ENCODE data around the gene SHC1.

SHC1 gene

DNA sequence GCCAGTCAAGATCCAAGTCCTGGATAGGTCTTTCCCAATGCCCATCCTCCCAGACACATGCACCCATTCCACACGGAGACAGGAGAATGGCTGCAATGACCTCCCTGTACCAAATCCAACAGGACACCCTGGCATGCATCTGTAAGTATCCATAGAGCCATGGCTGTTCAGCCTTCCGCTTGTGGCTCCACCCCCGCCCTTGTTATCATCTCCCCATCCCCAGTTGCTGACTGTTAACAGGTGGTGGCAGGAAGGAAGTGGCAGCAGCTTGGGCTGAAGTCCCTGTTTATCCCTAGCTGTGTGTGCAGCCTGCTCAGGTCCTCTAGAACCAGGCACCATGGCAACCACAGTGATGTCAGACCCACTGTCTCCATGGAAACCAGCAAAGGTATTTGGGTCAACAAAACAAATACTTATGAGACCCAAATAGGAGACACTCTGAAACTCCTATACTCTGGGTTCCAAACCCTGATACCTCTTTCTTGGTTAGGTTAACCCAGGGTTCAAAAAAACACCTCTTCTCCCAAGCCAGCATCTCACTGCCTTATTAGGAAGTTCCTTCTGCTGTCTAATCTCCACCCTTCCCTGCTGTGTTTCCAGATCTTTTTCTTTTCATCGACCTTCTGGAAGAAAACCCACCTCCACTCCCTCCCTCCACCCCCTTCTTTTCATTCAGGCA, 15.4 kb downstream of the SHC1 start:
- no peak for FAIRE-seq

GRCh38 chr1:154954541-154954940, 16.0 kb downstream of the SHC1 start:
- FAIRE-seq = no peak

GRCh38 chr1:154953611-154954038, 16.9 kb downstream of the SHC1 start:
- FAIRE-seq = no peak

GRCh38 chr1:154952664-154953063, 17.9 kb downstream of the SHC1 start:
- no peak for FAIRE-seq

DNA sequence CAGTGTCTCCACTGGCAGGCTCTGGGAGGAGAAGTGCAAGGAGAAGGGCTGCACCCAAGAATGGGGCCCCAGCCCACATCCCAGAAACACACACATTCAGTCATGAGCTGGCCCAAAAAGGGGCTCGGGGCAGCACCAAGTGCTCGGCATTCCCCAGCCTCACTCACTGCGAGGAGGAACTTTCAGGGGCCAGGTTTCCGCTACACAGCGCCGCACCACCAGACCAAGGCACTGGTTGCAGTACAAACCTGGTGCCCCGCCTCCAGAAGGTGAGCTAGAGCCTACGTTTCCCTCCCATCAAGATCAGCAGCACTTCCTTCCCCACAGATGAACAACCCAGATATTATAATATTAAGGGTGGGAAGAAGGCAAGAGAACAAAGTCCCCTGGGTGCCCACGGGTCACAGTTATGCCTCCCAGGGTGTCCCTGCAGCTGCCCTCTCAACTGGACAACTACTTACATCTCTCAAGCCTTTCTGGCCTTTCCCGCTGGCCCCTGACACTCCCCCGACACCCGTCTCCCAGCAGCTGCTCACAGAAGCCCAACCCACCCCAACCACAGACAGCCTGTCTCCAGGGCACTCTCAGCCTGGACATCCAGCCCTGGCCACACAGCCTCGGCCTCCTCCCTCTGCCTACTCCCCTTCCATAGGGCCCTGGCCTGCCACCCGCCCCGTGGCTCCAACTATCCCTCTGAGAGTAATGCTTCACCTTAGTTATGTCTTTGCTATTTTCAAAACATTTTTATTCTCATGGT, 18.5 kb downstream of the SHC1 start:
- no peak for FAIRE-seq

DNA sequence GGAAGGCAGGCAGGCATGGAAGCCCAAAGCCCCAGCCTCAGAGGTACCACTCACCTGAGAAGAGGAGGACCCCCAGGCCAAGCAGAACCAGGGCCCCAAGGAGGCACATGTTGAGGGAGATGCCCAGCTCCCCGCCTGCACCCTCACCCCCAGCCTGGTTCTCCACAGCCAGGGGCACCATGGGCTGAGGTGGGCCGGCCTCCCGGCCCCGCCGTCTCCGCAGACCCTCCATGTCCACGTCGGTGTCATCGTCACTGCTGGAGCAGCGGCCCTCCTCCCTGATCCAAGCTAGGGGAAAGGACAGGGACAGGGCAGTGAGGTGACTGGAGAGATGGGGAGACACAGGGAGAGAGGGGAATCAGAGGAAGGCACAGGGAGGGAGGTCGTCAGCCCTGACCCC, 22.5 kb downstream of the SHC1 start:
- no peak for FAIRE-seq

GRCh38 chr1:154945962-154946850, 24.3 kb downstream of the SHC1 start:
- FAIRE-seq = no peak

DNA sequence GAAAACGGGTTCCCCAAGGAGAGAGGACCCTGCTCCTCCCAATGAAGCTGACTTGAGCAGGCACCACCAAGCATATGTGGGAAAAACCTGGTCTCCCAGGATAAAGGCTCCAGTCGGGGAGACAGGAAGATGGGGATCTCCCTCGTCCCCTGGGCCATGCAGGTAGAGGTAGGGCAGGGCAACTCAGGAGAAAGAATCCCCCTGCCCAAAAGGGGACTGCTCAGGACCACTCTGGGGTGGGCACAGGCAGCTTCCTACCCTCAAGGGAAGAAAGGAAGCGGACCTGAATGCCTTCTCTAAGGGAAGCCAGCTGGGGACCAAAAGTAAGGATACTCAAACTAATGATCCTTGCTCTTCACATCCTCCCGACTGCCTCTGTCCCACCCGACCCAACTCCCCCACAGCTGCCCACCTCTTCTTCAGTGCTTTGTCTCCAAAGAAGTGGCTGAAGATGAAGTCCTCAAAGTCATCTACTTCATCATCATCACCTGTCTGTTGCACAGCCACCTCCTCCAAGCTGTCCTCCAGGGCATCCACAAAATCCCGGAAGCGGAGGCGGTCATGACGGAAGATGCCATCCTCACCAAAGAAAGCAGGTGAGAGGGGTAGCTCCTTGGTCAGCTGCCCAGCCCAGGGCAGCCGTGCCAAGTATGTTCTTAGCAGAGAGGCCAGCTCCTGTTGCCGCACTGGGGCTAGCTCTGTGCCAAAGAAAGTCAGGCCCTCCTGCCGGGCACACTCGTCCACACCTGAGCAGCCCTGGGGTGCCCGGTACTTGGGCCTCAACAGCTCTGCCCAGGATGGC, 25.2 kb downstream of the SHC1 start:
- no peak for FAIRE-seq

- no peak for FAIRE-seq
Observed at GRCh38 chr1:154944401-154945159, 26.0 kb downstream of the SHC1 start.

DNA sequence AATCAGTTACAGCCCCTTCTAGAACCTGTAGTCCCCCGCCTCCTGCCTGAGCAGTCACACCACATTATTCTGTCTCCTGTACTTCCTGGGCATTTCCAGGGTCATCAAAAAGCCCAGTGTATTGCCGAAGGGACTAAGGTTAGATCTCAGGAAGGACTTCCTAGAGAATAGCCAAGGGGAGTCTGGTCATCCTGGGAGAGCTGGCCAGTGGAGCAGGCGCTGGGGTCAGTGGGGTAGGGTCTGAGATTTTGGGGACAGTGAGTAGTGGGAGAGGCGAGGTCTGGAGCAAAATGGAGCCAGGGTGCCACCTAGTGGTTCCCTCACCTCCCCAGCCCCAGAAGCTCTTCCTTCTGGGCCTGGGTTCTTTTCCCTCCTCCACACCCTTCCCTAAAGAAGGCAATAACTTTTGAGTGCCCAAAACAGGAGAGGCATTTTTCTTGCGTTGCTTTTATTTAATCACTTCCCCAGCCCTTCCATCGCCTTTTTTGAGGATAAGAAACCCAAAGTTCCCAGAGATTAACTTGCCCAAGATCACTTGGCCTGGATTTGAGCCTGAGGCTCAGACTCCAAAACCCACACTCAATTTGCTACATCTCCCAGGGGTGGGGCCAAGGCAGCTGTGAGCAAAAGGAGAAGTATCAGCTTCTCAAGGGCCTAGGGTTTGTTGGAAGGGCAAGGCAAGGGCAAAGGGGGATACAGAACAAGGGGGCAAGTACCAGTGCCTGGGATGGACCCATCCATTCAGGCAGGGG, 26.7 kb downstream of the SHC1 start:
- no peak for FAIRE-seq

- no peak for FAIRE-seq
Observed at GRCh38 chr1:154941333-154942013, 29.1 kb downstream of the SHC1 start.

DNA sequence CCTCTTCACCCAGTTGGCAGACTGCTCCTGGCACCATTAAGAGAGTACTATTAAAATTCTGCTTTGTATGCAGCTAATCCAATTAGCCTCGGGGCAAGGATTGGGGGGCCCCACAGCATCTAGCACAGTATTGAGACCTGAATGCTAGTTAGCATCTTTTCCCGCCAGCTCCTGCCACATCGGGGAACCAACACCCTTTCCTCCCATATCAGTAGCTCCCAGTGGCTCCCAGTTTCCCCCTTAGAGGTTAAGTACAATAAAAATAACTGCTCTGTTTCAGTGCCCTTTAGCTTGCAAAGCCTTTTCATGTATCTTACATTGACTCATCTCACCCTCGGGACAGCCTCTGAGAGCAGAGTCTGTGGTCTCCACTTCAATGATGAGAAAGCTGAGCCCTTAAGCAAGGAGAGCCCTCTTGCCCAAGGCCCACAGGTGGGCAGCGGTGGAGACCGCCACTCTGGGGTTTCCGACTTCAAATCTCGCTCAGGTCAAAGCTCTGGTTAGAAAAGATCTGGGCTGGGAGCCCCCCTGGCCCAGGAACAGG, 29.8 kb downstream of the SHC1 start:
- FAIRE-seq = no peak

DNA sequence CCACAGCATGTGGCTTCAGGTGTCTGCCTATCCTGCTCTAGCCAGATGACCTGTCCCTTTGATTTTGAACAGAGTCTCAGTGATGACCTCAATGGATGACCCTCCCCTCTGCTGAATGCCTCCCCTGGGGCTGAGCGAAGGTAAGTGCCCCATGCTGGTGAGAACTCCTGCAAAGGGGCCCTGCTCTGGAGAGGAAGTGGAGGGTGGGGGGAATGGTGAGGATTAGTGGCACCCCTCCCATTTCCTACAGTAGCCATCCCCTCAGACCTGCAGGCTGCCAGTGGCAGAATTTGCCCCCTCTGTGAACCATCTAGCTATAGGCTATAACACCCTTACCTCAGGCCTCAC, 30.4 kb downstream of the SHC1 start:
- no peak for FAIRE-seq

DNA sequence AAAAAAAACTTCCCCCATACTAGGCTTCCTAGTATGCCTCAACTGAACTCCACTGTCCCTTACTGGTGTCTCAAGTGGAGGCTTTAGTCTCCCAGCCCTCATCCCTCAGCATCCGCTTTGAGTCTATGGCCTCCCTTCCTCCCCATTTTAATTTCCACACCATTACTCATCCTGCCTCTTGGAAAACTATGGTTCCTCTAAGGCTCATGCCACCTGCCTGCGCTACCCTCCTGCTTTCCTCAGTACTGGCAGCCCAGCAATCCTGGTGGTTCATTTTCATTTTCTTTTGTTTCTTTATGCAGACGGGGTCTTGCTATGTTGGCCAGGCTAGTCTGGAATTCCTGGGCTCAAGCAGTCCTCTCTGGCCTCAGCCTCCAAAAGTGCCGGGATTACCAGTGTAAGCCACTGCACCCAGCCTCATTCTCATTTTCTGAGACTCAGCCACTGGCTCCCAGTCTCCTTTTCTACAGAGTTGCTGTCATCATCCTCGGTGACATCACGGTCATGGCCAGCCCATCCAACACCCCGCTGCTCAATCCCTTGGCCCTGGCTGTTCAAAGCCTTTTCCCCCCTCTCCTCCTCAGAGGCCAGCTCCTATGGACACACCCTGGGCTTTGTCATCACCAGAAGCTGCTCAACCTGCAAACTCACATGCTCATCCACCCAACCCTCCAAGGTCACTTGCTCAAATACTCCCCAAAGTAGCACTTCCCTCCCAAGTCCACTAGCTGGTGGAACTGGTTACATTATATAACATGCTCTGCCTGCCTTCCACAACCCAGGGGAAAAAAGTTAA, 31.7 kb downstream of the SHC1 start:
- FAIRE-seq = no peak

GRCh38 chr1:154937988-154938386, 32.6 kb downstream of the SHC1 start:
- no peak for FAIRE-seq

- FAIRE-seq = no peak
Observed at GRCh38 chr1:154937085-154937987, 33.2 kb downstream of the SHC1 start.

DNA sequence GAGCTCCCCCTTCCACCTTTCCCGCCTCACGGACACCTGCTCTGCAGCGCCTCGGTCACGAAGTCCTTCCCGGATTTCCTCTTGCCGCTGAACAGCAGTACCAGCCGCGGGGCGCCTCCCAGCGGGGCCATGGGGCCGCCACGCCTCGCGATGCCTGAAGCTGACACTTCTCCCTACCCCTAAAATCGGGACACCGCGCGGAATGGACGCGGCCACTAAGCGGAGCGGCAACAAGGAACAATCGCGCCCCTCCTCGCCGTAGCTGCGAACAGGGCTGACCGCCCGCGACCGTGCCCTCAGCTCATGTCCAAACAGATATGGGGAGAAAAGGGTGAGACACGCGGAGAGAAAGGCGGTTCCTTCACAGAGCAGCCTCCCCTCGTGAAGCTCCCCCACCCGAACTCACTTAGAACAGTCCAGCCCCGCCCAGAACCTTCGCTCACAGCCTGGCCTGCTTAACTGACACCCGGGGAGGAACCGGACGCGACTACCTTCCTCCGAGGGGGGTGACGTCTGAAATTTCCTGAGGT, 33.9 kb downstream of the SHC1 start, which contains the start of gene PMVK:
PMVK (minus strand) TSS at position 165 of the 530 bp plus-strand sequence; CDS start at position 131, 34 bp downstream.
- FAIRE-seq = no peak

Measured in endometrium (tissue), 2 donors.